Transverse colon (tissue), 4 donors: ENCODE results near the gene CPEB3. TPM values are rescaled to one million over a fixed set of nuclear protein-coding genes. Genes with fewer than 3 reads are reported as not detected.

Experiments used
- DNase-seq: peaks from one replicate; pipeline ENCODE4 v3.0.0-alpha.2; 2019
- H3K27ac ChIP-seq, 4 donors: fragments of 200-600 bp; sonication (generic); 2 replicates each; pipeline ENCODE4 v1.5.1; 2016 to 2018; ENCODE audit warnings: inconsistent platforms in 4 of 4
- H3K27me3 ChIP-seq: fragments of 200-600 bp; sonication (generic); 2 replicates; pipeline ENCODE4 v1.5.1; 2017; ENCODE audit warnings: inconsistent platforms
- H3K36me3 ChIP-seq, 4 donors: fragments of 200-600 bp; sonication (generic); 2 replicates each; pipeline ENCODE4 v1.5.1; 2017 to 2019; ENCODE audit warnings: inconsistent platforms in 4 of 4
- H3K4me1 ChIP-seq, 4 donors: fragments of 200-600 bp; sonication (generic); 2 replicates each; pipeline ENCODE4 v1.5.1; 2017 to 2020; ENCODE audit warnings: inconsistent platforms in 4 of 4
- H3K4me3 ChIP-seq, 4 donors: fragments of 200-600 bp; sonication (generic); 1 replicate in 1 of 4; 2 replicates in 3 of 4; pipeline versions ENCODE4 v1.5.1 to v1.6.1; 2017 to 2019; ENCODE audit warnings: inconsistent platforms in 4 of 4
- H3K9me3 ChIP-seq, 2 donors: fragments of 200-600 bp; sonication (generic); 2 replicates each; pipeline ENCODE4 v1.5.1; 2017 to 2019; ENCODE audit warnings: inconsistent platforms in 2 of 2
- EP300 ChIP-seq: sonication (generic); formaldehyde crosslinking; IDR thresholded peaks from one replicate; pipeline ENCODE4 v1.6.1; 2017; ENCODE audit warnings: antibody characterized with exemption, low read depth
- POLR2A ChIP-seq: fragments of 450-650 bp; IDR thresholded peaks from one replicate; pipeline ENCODE4 v1.6.1; 2016; ENCODE audit warnings: antibody characterized with exemption, mild to moderate bottlenecking, moderate library complexity
- POLR2AphosphoS5 ChIP-seq, 3 donors: sonication (generic); formaldehyde crosslinking; IDR thresholded peaks; one replicate each; pipeline ENCODE4 v1.6.1; 2016; ENCODE audit warnings: antibody characterized with exemption in 3 of 3
- WGBS, 2 donors: methylation state at CpG; one replicate each; pipeline ENCODE4 v1.1.5; 2018; ENCODE audit warnings: low coverage in 1 of 2; 5-methylcytosine and 5-hydroxymethylcytosine counted together
- in situ Hi-C, 4 donors: fragments of 200-750 bp; cut with MboI; loops; one replicate each; pipeline versions ENCODE4 v1.15.0 to v1.15.1; 2017; ENCODE audit warnings: low sequenced_read_pairs in 3 of 4, low pct_ligation_motif_present in 1 of 4, low pct_unique_long_range_greater_than_20kb in 1 of 4
- intact Hi-C: fragments of 100-400 bp; cut with DNase I; formaldehyde crosslinking; loops from one replicate; pipeline ENCODE4 v1.15.1; 2023; ENCODE audit warnings: low total_unique reads
- total RNA-seq, 4 donors: library from RNA; depleted of rRNA; stranded (reverse); fragments of >200 nt; gene quantifications; one replicate each; pipeline ENCODE4 v1.1.0, GENCODE V29; 2016
- TF ChIP-seq, protein P1 (sequence below), 5 experiments: fragments of 200-600 bp in 3 of 5; fragments of 450-650 bp in 2 of 5; sonication (generic) in 3 of 5; IDR thresholded peaks; 1 replicate in 2 of 5; 2 replicates in 3 of 5; pipeline ENCODE4 v1.5.1; 2016 to 2017; ENCODE audit warnings: antibody characterized with exemption in 5 of 5, inconsistent platforms in 3 of 5, mild to moderate bottlenecking in 2 of 5, moderate library complexity in 1 of 5

CPEB3 gene
- total RNA-seq, 4 donors from 2014 or later = 10.9 to 24.3 (median 13.1) TPM

DNA sequence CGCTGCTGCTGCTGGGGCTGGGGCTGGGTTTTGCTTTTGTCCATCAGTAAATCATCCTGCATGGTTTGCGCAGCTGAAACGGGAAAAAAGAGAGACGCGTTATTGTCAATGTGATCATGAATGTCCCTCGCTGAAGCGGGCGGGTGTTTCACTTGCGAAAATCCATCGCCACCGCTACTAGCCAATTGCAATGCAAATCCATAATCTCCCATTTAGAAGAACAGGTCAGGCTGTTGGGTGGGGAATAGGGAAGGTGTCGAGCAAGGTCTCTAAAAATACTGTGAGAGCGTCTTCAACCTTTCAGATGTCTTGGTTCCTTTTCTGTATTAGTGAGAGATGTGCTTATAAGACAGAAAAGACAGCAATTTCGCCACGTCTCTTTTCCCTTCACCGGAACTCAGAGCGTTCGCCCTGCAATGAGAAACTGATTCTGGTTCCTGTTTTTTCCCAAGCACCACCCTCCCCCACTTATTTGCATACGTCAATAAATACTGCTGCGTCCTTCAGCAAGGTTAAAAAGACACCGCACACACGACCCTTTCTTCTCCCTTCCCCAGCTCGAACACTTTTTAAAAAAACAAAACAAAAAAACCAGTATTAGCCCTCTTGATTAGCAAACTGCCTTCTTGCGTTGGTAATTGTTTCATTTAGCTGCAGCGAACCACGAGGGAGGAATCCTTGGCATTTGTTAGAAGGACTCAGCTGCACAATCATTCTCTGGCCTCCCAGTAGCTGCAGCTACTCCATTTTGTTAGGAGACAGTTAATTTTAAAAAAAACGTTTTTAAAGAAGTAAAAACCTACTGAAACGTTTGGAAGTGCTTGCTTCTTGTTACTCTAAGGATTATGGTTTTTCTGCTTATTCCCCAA lies 50.4 kb downstream of the CPEB3 start:
- intact Hi-C loops = loop anchor here (1.0 kb wide), 1 partner anchor 51 kb away; the partner anchor contains the start of genes CPEB3 and MARCHF5
- WGBS, 2 donors = 0% methylated on average over 18 to 28 of the region's 28 CpGs

DNA sequence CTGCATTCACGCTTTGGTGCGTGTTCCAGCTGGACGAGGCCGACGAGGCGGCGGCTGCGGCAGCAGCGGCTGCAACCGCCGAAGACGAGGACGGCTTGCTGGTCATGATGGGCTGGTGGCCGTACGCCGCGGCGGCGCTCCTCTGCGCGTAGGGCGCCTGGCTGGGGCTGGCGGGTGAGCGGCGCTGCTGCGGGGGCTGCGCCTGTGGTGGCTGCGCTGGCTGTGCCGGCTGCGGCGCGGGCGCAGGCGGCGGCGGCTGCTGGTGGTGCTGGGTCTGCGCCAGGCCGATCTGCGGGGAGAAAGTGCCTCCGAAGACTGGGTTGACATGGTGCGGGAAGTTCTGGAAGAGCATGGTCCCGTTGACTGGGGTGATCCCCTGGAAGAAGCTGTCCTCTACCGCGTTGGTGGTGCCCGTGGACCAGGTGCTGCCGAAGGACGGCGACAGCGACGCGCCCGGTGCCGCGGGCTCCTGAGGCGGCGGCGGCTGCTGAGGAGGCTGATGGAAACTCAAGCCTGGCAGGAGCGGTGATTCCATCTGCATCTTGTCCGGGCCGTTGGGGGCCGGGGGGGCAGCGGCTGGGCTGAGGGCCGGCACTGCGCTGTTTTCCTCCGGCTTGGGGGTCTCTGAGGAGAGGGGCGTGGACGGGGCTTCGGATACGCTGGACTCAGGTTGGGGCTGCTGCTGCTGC lies 51.1 kb downstream of the CPEB3 start:
- Histone ChIP-seq H3K4me3 (peak overlapping the region; percentile 59 to 81 (median 73)), H3K27me3 (no peaks in the 10 kb centered on the region), H3K27ac (peak overlapping the region; percentile 80 to 93 (median 92)), H3K4me1 (peaks cover 0 to 59% (median 32%) of the 10 kb centered on the region in 4 donors), H3K36me3 (no peaks in the 10 kb centered on the region), H3K9me3 (no peaks in the 10 kb centered on the region)
- in situ Hi-C loops = no loop called here
- TF ChIP-seq, protein P1, sequence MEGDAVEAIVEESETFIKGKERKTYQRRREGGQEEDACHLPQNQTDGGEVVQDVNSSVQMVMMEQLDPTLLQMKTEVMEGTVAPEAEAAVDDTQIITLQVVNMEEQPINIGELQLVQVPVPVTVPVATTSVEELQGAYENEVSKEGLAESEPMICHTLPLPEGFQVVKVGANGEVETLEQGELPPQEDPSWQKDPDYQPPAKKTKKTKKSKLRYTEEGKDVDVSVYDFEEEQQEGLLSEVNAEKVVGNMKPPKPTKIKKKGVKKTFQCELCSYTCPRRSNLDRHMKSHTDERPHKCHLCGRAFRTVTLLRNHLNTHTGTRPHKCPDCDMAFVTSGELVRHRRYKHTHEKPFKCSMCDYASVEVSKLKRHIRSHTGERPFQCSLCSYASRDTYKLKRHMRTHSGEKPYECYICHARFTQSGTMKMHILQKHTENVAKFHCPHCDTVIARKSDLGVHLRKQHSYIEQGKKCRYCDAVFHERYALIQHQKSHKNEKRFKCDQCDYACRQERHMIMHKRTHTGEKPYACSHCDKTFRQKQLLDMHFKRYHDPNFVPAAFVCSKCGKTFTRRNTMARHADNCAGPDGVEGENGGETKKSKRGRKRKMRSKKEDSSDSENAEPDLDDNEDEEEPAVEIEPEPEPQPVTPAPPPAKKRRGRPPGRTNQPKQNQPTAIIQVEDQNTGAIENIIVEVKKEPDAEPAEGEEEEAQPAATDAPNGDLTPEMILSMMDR (IDR thresholded peaks at IDR 0.05) = peak in 1 of 5 experiments; percentile 15
- TF ChIP-seq EP300 = no peak
- WGBS, 2 donors = 2% methylated on average over 46 of the region's 69 CpGs; no CpG with 5 or more reads in 1 of the 2 donors
- intact Hi-C loops = loop anchor here (1.0 kb wide), 1 partner anchor 52 kb away; the partner anchor contains the start of genes CPEB3 and MARCHF5
- DNase-seq = peak; percentile 46

More for the DNA sequence above, 50.4 kb downstream of the CPEB3 start:
- Histone ChIP-seq H3K27ac (peak overlapping the region; percentile 80 to 93 (median 92)), H3K27me3 (no peaks in the 10 kb centered on the region), H3K36me3 (no peaks in the 10 kb centered on the region), H3K9me3 (no peaks in the 10 kb centered on the region), H3K4me3 (peak overlapping the region; percentile 59 to 81 (median 73)), H3K4me1 (peaks cover 0 to 59% (median 32%) of the 10 kb centered on the region in 4 donors)
- in situ Hi-C loops = no loop called here
- peak; percentile 78 for DNase-seq
- peak; percentile 85 to 94 (median 90) for TF ChIP-seq POLR2AphosphoS5 (IDR thresholded peaks at IDR 0.05)
- peak; percentile 95 for TF ChIP-seq POLR2A
- TF ChIP-seq, protein P1 (IDR thresholded peaks at IDR 0.05) = no peak

DNA sequence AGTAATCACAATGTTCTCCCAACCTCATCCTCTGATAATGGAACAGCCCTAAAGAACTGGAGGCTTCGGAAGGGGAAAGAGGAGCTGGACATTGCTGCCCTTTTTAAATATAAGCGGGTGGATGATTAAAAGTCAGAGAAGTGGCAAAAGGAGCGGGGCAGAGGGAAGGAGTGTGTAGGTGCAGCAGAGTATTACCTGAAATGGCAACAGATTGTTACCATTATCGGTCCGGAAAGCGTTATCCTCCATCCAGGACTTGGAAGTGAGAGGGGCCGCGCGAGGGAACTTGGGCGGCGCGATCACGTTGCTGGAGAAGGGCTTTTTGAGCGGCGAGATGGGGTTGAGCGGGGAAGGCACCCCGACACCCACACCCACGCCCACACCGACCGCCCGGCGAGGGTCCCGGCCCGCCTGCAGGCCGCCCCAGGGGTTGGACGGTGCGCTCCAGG lies 51.7 kb downstream of the CPEB3 start:
- in situ Hi-C loops (no loop called here), intact Hi-C loops (no loop called here)
- Histone ChIP-seq H3K27me3 (no peaks in the 10 kb centered on the region), H3K9me3 (no peaks in the 10 kb centered on the region), H3K27ac (peak overlapping the region; percentile 80 to 93 (median 92)), H3K4me3 (peak overlapping the region; percentile 59 to 81 (median 73)), H3K4me1 (peaks cover 0 to 59% (median 32%) of the 10 kb centered on the region in 4 donors), H3K36me3 (peaks cover 0 to under 1% (median 0%) of the 10 kb centered on the region in 4 donors)
- TF ChIP-seq, protein P1 (IDR thresholded peaks at IDR 0.05) = no peak
- TF ChIP-seq EP300 = no peak
- no peak for TF ChIP-seq POLR2AphosphoS5 (IDR thresholded peaks at IDR 0.05)
- TF ChIP-seq POLR2A = no peak
- no peak for DNase-seq
- 20 to 43% methylated on average over 1 to 26 of the region's 27 CpGs for WGBS, 2 donors

DNA sequence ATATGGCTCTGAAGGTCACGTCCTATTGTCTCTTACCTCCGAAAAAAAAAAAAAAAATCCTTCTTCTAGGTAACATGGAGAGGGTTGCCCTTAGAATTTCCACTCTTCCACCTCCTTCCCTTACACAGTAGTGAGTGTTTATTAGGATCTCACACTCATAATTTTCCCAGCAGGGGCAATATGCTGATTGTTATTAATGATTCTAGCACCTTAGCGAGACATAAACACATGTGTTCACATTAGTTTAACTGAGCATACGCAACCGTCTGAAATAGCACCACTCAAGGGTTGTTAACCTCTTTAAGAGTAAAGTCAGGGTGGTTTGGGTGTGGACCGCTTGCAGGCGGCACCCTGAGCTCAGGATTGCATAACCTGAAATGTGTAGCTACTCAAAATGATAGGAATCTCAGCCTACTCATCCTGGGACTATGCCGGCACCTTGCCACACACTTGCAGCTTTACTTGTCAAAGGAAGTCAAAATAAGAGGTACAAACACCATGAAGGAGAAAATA lies 52.2 kb downstream of the CPEB3 start:
- in situ Hi-C loops (no loop called here), intact Hi-C loops (no loop called here)
- WGBS, 2 donors = 32 to 44% methylated on average over 5 to 8 of the region's 8 CpGs
- TF ChIP-seq, protein P1 (IDR thresholded peaks at IDR 0.05) = no peak
- TF ChIP-seq EP300 (no peak), POLR2AphosphoS5 (IDR thresholded peaks at IDR 0.05) (peak in 2 of 3 donors; percentile 63 to 83), POLR2A (peak; percentile 66)
- peaks cover 0 to 6% (median 0%) of the 10 kb centered on the region in 4 donors for H3K36me3 ChIP-seq
- DNase-seq = peak; percentile 74
- H3K27ac ChIP-seq = peak overlapping the region; percentile 80 to 93 (median 92)
- H3K9me3 ChIP-seq = no peaks in the 10 kb centered on the region
- H3K4me1 ChIP-seq = peaks cover 0 to 56% (median 32%) of the 10 kb centered on the region in 4 donors
- peak overlapping the region in 3 of 4 donors; percentile 59 to 81 (median 73) for H3K4me3 ChIP-seq
- no peaks in the 10 kb centered on the region for H3K27me3 ChIP-seq
